Stimulated activated CD8-positive, alpha-beta memory T cell treated with anti-CD3 and anti-CD28 coated beads, Interleukin-15, amount 100 ng/mL, for 48 hours (primary cell): Measurements from ENCODE around the gene CWC27.
"Not testable (repeated sequence)": the region's sequence is repeated elsewhere in the genome, so short reads cannot be mapped to it uniquely, and the experiment has no call there.

ENCODE experiments used
- DNase-seq, 2 donors: peaks; one replicate each; pipeline ENCODE4 v3.0.0-alpha.2; 2020; ENCODE audit warnings: low read depth in 2 of 2

The CWC27 gene

DNA sequence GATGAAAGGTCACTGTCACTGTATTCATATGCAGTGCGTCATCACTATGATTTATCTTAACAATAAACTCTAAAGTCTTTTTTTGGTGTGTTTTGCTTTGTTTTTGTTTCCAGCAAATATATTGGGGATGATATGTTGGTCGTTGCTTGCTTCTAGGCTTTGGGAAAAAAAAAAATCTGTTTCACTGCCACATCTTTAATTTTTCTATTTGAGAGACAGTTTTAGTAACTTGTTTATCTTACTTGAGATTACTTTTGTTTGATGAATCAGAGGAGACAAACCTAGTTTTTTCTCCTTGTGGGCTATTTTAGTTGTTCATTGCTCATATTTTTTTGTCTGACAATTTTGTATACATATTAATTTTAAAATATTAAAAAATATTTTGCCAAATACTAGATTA is 19.4 kb downstream of the CWC27 start:
- no peak for DNase-seq

DNA sequence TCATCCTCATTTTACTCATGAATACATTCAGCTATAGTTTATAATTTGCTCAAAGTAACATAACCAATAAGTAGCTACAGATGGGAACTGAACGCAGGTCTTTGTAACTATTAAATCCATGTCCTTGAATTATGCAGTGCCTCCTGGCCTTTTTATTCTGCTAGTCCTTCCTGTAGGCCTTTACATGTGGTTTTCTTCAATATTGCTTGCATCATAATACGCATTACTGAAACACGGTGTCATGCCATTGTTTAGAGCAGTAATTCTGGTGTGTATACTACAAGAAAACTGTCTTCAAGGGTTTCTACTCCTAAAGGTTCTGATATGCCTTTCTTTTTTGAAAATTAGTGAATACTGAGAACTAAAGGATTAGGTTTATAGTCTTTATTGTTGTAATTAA is 20.7 kb downstream of the CWC27 start:
- DNase-seq, result no peak

DNA sequence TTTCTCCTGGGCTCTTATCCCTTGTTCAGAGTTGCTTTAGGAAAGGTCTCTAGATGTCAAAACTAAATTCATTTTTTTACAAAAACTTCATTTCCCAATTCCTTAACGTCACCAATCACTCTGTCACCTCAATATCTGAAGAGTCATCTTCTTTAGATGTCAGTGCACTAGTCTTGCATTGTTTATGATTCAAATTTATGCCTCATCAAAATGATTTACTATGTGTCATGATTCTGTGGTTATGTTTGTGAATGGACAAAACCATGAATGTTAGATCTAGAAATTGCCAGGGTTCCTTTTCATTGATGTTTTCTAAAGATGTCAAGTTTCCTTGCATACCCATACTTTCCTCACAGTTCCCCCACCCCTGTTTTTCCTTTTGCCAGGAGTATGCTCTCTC is 21.5 kb downstream of the CWC27 start:
- no peak for DNase-seq

DNA sequence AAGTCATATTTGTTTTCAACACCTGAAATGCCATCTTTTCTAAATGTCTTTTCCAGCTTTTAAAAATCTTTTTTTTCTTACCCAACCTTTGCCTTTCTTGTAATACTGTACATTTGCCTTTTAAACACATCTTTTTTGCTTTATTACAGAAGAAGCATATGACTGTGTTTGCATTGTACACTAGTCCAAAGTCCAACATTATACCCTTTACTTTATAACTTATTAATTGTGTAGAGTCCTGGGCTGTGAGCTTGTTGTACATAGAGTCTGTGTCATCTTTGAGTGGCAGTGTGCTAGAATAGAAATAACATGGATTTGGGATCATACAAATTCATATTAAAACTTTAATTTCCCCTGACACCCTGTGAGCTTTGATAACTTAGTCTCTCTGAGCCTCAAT is 23.7 kb downstream of the CWC27 start:
- no peak for DNase-seq

DNA sequence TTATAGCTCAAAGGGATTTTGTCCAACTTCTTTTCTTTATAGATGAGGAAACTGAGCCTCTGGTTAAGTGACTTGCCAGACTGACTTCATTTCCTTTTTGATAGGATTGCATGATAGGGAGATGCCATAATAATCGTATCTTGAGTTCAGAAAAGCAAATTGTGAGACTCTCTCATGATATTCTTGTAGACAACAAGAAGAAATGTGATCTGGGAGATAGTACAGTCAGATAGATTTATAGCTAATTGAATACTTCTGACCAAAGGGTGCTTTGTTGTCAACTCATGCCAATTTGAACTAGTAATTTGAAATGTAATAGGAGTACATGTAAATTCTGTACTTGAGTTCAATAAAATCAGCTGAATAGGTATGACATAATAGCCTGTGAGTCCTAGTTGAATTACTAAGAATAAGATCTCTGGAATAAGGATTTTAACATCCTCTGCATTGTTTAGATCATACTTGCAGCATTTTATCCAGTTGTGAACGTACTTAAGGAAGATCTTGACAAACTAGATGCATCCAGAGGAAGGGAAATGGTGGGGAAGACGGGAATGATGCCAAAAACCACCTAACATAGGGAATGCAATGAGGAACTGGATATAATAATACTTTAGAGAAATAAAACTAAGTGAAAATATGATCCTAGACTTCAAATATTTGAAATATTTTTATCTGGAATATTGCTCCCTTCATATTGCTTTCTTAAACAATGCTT is 25.5 kb downstream of the CWC27 start:
- DNase-seq, result no peak

DNA sequence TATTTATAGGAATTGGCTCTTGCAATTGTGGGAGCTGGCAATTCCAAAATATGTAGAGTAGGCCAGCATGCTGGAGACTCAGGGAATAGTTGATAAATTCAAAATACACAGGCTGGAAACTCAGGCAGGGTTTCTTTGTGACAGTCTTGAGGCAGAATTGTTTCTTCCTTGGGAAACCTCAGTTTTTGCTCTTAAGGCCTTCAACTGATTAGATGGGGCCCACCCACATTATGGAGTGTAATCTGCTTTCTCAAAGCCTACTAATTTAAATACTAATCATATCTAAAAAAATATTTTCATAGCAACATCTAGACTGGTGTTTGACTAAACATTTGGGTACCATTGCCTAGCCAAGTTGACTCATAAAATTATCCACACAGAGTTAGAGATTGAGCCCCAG is 27.6 kb downstream of the CWC27 start:
- no peak for DNase-seq

DNA sequence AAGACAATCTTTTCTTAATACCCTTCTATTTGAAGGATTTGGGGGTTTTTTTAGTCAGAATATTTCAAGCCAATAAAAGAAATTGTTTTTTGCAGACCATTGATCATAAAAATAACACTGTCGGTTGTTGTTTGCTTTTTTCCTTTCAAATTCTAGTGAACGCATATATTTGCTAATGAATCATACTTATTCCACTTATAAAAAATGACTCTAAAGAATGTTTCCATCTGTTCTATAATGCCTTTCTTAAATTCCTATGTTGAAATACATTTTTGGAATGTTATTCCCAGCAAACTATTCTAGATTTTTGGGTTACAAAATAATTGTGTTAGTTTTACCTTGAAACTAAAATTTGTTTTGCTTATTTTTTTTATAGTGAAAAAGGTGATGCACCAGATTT is 32.2 kb downstream of the CWC27 start:
- no peak for DNase-seq

DNA sequence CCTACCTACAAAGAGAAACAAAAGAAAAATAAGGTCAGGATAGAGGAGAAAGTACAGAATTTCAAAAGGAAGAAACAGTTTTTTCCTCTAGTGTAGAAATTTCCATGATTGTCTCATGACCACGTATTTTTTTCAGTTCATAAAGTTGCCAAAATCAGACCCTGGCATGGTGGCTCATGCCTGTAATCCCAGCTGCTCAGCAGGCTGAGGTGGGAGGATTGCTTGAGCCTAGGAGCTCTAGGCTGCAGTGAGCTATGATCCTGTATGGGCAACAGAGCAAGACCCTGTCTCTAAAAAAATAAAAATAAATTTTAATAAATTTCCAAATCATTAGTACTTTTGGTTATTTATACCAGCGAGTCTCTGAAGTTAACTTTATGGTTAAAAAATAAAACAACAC is 37.8 kb downstream of the CWC27 start:
- DNase-seq, result no peak

DNA sequence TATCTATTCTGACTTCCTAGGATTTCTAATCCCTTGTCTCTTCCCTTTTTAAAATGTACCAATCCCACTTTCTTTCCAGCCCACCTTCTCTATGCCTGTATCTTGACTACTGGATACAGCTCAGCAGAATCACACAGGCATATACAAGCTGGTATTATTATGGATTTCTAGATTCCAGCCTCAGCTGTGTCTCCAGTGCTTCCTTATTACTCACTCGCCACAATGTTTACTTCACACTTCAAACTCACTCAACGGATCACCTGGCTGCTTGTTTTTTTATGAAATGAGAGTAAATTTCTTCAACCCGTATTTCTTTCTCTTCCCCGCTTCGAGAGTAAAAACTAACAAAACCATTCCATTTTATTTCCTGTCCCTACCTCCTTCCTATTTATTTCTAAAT is 38.8 kb downstream of the CWC27 start:
- DNase-seq, result no peak

DNA sequence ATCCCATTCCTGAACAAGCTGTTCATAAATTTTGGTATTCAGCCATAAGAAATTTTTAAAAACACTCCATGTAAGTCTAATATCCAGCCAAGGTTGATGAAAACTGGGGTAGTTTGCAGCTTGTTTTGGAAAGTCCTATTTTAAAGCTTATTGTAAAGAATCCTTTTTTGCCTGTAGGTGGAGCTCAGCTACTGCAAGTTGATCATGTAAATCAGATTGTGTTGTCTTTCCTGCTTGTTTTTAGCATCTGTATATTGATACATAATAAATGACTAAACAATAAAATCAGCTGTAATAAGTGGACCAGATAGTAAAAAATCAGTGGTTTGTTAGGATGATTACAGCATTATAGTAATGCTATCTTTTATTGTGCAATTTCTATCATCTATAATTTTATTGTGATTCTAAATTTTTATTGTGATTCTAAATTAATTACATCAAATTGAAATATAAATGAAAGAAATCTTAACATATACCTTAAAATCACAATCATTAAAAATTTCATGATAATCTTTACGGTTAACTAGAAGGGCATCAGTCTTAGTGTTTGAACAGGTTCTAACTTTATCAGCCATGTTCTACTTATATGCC is 42.4 kb downstream of the CWC27 start:
- DNase-seq, result no peak

DNA sequence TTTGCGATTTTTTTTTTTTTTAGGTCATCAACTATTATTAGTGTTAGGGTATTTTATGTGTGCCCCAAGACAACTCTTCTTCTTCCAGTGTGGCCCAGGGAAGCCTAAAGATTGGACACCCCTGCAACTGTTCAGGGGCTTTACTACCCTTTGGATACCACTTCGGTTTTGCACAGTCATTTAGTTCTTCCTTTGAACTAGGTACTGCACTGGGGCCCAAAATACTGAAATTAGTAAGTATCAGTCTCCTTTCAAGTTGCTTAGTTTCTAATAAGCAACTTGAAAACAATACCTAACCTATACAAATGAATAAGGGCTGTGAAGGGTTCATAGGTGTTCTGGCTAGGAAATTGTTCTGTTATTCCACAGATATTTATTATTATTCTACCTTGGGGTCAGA is 45.3 kb downstream of the CWC27 start:
- DNase-seq, result no peak

DNA sequence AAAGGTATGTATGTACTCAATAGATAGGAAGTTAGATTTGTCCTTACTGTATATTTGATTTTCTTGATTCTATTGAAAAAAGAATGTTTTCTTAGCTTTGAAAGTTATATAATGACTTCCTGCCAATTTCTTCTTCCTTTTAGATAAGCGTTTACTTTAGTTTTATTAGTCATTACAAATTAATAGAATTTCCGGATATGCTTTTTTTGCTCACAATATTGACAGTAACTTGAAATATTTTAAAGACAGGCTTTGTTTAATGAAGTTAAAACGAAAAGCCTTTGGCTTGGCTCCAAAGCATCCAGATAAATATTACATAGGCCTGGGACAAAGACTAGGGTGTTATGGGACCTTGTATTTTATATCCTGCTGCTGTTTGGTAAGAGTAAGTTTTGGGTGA is 49.5 kb downstream of the CWC27 start:
- DNase-seq, result no peak

DNA sequence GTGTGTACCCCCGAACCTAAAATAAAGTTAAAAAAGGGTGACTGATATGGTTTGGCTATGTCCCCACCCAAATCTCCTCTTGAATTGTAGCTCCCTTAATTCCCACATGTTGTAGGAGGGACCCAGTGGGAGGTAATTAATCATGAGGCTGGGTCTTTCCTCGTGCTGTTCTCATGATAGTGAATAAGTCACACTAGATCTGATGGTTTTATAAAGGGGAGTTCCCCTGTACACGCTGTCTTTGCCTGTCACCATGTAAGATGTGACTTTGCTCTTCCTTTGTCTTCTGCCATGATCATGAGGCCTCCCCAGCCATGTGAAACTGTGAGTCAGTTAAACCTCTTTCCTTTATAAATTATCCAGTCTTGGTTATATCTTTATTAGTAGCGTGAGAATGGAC is 50.6 kb downstream of the CWC27 start:
- DNase-seq, result not testable (repeated sequence)

DNA sequence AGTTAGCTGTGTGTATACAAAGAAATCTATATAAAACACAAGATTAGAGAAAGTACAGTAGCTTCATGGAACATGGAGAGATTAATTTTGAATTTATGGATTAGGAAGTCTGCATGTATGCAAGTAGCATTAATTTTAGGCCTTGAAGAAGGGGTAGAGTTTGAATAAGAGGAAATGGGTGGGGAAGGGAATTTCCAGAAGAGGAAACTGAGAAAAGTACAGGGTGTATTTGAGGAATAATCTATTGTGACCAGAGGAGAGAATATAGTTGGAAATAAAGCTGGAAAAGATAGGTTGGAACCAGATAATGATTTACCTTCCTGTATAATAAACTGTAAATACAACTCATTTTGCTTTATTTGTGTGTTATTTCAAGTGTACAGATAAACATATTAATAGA is 53.6 kb downstream of the CWC27 start:
- no peak for DNase-seq

DNA sequence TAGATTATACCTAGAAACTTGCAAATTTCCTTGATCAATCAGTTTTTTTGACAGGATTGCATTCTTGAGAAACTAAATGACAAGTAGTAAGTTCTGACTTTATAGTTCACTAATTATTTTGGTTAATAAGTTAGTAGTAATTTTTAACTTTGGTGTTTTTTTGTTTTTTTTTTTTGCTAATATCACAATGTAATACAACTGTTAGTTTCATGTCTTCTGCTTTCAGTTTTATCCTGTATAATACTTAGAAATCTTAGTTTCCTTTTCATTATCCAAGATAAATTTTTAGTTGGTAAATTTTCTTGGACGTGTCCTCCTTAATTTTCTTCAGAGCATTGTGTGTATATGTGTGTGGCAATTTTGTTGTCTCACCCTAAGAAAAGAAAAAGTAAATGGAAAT is 57.8 kb downstream of the CWC27 start:
- DNase-seq, result no peak

DNA sequence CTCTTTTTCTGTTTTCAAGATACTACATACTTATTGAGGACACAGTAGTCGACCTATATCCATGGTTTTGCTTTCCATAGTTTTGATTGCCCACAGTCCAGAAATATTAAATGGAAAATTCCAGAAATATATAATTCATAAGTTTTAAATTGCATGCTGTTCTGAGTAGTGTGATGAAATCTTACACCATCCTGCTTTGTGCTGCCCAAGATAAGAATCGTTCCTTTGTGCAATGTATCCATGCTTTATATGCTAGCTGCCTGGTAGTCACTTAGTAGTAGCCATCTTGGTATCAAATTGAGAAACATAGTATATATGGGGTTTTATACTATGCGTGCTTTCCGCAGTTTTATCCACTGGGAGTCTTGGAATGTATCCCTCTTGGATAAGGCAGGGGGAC is 59.0 kb downstream of the CWC27 start:
- DNase-seq, result no peak

DNA sequence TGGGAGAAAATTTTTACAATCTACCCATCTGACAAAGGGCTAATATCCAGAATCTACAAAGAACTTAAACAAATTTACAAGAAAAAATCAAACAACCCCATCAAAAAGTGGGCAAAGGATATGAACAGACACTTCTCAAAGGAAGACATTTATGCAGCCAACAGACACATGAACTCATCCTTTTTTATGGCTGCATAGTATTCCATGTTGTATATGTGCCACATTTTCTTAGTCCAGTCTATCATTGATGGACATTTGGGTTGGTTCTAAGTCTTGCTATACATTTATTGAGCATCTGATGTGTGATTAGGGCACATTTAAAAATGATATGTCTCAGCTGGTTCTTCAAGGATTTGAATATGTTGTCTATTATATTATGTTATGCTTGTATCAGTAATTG is 61.9 kb downstream of the CWC27 start:
- DNase-seq, result not testable (repeated sequence)

DNA sequence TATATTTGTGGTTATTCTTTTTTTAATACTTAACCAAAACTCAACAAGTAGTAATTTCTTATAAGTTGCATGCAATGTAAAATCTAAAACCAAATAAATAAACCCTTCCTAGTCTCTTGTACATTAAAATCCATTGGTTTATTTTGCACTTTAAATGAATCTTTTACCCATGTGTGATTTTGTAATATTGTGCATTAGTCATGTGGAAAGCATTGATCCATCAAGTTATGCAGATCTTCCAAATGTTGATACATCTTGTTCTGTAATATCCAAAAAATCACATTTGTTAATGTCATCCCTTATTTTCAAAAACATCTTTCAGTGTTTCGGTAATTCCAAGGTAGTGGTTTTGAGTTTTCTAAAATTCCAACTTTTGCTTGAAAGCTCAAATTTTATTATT is 63.3 kb downstream of the CWC27 start:
- no peak for DNase-seq

DNA sequence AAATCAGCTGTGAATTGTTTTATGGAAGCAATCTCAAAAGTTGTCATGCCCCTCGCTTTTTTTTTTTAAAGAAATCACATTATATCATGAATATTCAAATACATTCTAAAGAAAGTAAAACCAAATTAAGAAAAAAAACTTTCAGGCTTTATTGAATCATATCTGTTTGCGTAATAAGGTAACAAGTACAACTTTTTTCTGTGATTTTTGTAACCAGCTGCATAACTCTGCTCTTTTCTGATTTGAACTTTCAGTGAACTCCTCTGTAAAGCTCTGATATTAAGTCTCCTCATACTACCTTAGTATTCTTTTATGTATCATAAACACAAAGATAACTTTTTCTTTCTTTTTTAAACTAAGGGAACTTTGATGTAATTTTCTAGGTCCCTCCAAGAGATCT is 65.3 kb downstream of the CWC27 start:
- DNase-seq, result no peak

DNA sequence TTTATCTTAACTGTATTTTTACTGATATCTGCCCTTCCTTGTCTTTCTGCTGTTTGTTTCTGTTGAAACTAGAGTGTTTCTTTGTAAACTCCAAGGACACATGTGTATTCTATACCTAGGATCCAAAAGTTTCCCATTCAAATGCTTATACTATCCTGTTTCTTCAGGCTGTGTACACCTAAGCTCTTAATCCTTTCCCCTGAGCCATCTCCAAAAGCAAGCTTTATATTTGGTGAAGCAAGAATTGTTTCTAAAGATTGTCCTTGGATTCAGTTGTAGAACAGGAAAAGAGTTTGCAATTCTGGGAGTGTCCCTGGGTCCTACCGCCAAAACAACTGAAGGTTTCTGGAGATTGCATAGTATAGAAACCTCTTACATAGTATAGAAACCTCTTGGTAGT is 65.9 kb downstream of the CWC27 start:
- no peak for DNase-seq

DNA sequence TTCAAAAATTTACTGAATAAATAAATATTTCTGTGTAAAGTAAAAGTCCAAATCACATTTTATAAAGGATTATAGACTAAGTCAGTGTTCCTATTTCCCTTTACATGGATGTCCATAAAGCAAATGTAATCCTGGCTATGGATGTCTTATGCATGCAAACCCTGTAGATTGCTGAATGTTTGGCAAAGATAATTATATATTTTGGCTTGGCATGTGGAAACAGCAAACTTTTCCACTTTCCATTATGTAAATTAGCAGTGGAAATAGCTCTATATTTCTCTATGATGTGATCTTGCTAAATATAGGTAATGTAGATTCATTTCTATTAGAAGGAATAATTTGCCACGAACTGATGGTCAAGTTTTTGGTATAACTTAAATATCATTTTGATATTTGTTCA is 66.5 kb downstream of the CWC27 start:
- DNase-seq, result no peak

DNA sequence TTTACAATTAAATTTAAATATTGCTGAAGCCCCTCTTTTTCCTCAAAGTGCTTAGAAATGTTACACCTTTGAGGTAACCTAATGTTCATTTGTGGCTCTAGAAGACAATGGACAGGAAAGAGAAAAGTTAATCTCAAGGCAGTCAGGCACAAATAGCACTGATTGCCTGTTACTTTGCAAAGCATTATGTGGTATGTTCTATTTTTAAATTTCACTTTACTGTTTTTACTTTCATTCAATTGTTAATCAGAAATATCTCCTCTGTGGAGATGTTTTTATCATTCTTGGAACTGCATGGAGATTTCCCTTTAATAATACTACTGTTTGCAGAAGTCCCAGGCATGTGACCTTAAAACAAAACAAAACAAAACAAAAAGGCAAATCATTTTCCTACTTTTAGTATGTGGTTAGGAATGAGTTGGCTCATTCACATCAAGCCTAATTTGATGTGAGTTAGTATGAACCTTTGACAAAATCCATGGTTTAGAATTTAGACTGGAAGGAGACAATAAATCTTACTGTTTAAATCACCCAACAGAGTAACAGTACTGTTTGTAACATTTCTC is 67.5 kb downstream of the CWC27 start:
- DNase-seq, result no peak

DNA sequence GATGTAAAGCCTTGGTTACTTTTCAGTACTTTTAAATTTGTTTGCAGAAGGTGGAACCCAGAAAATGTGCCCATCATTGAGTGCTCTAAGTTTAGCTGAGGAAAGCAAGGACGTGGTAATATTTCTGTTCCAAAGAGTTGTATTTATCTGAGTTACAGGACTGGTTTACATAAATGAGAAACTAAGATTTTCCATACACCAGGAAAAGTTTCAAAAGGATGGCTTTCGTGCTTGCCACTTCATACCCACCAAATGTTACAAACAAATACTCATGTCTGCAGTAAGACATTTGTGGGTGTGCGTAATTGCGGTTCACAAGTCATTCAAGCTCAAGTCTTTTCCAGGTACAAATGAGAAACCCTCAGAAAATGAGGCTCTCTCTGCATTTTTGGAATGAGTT is 68.1 kb downstream of the CWC27 start:
- DNase-seq, result no peak

DNA sequence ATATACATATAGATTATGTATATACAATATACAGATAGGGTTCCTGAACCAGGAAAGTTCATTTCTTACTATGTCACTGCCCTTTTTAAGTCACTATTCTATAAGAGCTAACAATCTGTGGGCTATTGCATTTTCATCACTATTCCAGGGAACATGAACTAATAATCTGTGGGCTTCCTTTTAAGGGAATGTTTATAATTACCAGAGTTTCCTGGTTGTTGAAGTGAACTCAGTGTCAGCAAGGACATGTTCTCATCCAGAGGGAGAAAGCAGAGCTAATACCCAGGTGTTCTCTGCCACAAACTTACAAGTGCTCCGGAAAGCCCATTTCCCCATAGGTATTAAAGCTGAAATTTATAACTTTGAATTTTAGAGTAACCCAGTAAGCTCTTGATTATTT is 69.6 kb downstream of the CWC27 start:
- no peak for DNase-seq
